SK-N-MC (cell line): ENCODE results near the gene WDFY4.

Source experiments
- EZH2 ChIP-seq: fragments of 200-600 bp; sonication (generic); IDR thresholded peaks from one replicate; pipeline ENCODE4 v1.6.1; 2017; ENCODE audit warnings: antibody characterized with exemption
- FOXP2 ChIP-seq: optimal IDR thresholded peaks from 2 replicates; pipeline ENCODE3; 2011; ENCODE audit warnings: mild to moderate bottlenecking, moderate library complexity; ENCODE audit not compliant: insufficient read depth; ENCODE audit errors: extremely low read length, control extremely low read depth
- POLR2AphosphoS5 ChIP-seq: IDR thresholded peaks from 2 replicates; pipeline ENCODE4 v1.6.1; 2012; ENCODE audit warnings: mild to moderate bottlenecking, low read depth, low read length, borderline replicate concordance

DNA sequence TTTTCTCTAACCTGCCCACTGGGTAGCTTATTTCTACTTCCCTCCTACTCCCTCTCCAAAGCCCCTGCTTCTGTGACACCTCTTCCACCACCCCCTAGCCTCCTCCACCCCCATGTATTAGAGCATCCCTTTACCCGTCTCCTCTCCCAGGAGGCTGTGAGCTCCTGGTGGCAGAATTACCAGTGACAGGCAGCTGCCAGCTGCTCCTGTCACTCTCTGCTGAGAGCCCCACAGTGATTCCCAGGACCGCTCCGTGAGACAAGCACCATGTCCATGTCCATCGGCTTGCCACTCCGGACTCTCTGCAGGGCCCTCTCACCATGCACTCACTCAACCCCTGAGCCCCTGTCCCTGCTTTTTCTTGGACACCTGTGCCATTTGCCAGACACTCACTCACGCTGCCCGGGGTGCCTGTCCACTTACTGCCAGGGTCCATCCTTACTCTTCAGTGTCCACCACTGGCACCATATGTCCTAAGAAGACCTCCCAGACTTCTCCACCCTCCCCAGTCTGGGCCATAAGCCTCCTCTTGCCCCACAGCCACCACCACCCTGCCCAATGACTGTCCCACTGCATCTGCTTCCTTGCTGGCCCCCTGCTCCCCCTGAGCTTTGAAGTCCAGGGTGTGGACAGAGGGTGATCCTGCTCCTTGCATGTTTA is 9.8 kb downstream of the WDFY4 start:
- TF ChIP-seq EZH2: no peak
- no peak for TF ChIP-seq FOXP2
- TF ChIP-seq POLR2AphosphoS5: no peak
